ACC112 (cell line): ENCODE results near the gene ARHGDIG.
"Not testable (repeated sequence)": the region's sequence is repeated elsewhere in the genome, so short reads cannot be mapped to it uniquely, and the experiment has no call there.

Experiments used
- H2AFZ ChIP-seq: fragments of 200-600 bp; sonication (generic); one replicate; pipeline ENCODE4 v1.6.0; 2017; ENCODE audit warnings: antibody characterized with exemption, low read length; ENCODE audit not compliant: unreplicated experiment
- H3K27ac ChIP-seq: fragments of 200-600 bp; sonication (generic); 2 replicates; pipeline ENCODE4 v1.5.1; 2014; ENCODE audit warnings: low read depth, mild to moderate bottlenecking, antibody characterized with exemption, low read length, moderate library complexity
- H3K27me3 ChIP-seq: fragments of 200-600 bp; sonication (generic); 2 replicates; pipeline ENCODE4 v1.6.1; 2014; ENCODE audit warnings: mild to moderate bottlenecking, antibody characterized with exemption, low read length, moderate library complexity, mixed read lengths; ENCODE audit not compliant: insufficient read depth
- H3K36me3 ChIP-seq: fragments of 200-600 bp; sonication (generic); 2 replicates; pipeline ENCODE4 v1.6.1; 2016; ENCODE audit warnings: mild to moderate bottlenecking, antibody characterized with exemption, low read length, moderate library complexity, mixed read lengths; ENCODE audit not compliant: insufficient read depth
- H3K4me1 ChIP-seq: fragments of 200-600 bp; sonication (generic); one replicate; pipeline ENCODE4 v1.6.1; 2016; ENCODE audit warnings: low read length, mixed read lengths; ENCODE audit not compliant: insufficient read depth, unreplicated experiment, control insufficient read depth
- H3K4me3 ChIP-seq: fragments of 200-600 bp; sonication (generic); 2 replicates; pipeline ENCODE4 v1.5.1; 2014; ENCODE audit warnings: mild to moderate bottlenecking, low read depth, low read length
- H3K79me2 ChIP-seq: fragments of 200-600 bp; sonication (generic); one replicate; pipeline ENCODE4 v1.6.0; 2016; ENCODE audit warnings: low read length; ENCODE audit not compliant: control insufficient read depth, unreplicated experiment, insufficient read depth

Gene ARHGDIG

DNA sequence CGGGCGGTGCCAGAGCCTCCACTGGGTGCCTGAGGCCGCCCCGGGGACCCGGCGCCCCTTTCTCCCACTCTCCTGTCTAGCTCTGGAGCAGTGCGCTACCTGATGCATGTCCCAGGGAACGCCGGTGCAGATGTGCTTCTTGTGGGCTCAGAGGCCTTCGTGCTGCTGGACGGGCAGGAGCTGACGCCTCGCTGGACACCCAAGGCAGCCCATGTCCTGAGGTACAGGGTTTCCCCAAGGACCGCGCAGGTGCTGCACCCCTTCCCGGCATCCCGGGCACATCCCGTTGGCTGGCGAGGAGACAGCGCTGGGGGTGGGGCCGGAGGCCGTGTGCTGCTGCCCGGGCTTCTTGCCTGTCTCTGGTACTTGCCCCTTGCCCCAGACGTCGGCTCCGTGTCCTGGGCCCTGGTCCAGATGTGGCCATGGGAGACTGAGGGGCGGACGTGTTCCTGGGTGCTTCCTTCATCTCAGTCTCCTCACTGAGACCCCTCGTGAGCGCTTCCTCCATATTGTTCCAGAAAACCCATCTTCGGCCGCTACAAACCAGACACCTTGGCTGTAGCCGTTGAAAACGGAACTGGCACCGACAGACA lies 17.1 kb upstream of the ARHGDIG start:
- Histone ChIP-seq H3K27me3 (no peaks in the 10 kb centered on the region), H3K36me3 (no peaks in the 10 kb centered on the region), H2AFZ (no peak overlapping the region), H3K79me2 (no peaks in the 10 kb centered on the region), H3K4me1 (no peaks in the 10 kb centered on the region), H3K27ac (no peak overlapping the region), H3K4me3 (no peak overlapping the region)

DNA sequence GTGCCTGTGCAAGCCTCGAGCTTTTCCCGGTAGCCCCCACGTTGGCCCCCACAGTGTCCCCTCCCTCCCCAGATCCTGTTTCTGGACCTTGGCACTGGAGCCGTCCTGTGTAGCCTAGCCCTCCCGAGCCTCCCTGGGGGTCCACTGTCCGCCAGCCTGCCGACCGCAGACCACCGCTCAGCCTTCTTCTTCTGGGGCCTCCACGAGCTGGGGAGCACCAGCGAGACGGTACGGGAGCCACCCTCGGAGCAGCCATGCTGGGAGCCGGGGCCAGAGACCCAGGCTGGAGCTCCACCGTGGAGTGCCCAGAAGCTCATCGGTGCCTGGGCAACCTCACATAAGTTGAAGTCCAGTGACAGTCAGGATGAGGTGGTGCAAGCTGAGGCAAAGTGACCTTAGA lies 16.4 kb upstream of the ARHGDIG start:
- no peaks in the 10 kb centered on the region for H3K79me2 ChIP-seq
- no peaks in the 10 kb centered on the region for H3K4me1 ChIP-seq
- H3K27me3 ChIP-seq = no peaks in the 10 kb centered on the region
- no peaks in the 10 kb centered on the region for H3K36me3 ChIP-seq
- H3K4me3 ChIP-seq = no peak overlapping the region
- no peak overlapping the region for H3K27ac ChIP-seq
- no peak overlapping the region for H2AFZ ChIP-seq

DNA sequence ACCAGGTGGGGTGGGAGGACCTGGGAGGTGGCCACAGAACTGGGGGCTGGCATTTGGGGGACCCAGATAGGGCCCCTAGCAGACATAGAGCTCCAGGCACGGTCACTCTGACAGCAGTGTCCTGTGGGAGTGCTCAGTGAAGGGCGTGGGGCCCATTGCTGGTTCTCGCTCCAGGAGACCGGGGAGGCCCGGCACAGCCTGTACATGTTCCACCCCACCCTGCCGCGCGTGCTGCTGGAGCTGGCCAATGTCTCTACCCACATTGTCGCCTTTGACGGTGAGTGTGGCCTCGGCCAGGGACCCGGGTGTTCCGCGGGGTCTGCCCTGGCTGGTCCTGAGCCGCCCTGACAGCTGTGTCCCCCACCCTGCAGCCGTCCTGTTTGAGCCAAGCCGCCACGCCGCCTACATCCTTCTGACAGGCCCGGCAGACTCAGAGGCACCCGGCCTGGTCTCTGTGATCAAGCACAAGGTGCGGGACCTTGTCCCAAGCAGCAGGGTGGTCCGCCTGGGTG lies 15.9 kb upstream of the ARHGDIG start:
- Histone ChIP-seq H3K27me3 (no peaks in the 10 kb centered on the region), H2AFZ (no peak overlapping the region), H3K4me1 (no peaks in the 10 kb centered on the region), H3K4me3 (no peak overlapping the region), H3K27ac (no peak overlapping the region), H3K79me2 (no peaks in the 10 kb centered on the region), H3K36me3 (no peaks in the 10 kb centered on the region)

DNA sequence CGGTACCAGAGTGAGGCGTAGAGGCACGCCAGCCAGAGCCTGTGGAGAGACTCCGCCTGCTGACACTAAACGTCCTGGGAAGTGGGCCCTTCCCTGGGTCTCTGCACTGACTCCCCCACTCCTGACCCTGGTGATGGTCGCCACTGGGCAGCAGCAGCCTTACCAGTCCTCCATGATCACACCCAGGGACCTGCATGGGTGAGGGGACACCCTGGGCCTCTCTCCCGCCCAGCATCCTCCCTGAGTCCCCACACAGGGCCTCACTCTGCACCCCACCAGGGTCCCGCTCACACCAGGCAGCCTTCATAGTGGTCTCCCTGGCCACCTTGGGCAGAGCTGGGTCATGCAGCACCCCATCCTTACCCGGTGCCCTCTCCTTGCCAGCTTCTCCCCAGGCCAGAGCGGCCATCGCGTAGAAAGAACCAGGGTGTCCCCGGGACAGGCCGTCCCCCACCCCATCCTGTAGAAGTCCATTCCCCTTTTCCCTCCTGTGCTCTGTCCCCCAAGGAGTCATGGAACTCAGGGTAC lies 15.3 kb upstream of the ARHGDIG start:
- no peaks in the 10 kb centered on the region for H3K4me1 ChIP-seq
- H3K27ac ChIP-seq = no peak overlapping the region
- H3K79me2 ChIP-seq = no peaks in the 10 kb centered on the region
- H3K36me3 ChIP-seq = no peaks in the 10 kb centered on the region
- H2AFZ ChIP-seq = no peak overlapping the region
- H3K4me3 ChIP-seq = no peak overlapping the region
- H3K27me3 ChIP-seq = no peaks in the 10 kb centered on the region

DNA sequence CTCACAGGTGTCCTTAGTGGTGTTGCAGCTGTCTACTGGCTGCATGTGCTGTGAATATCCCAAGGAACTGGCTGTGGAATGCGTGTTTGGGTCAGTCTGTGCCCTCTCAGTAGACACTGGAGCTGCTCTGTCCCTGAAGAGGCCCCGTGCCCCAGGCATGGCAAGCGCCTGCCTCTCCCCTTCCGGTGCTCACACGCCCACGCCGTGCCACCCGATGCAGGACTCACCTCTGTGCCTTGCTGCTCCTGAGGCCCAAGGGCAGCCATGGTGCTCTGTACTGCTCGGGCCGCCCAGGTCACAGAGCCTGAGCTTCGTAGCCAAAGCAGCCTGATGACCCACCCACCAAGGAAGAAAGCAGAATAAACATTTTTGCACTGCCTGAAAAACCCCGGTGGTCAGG lies 14.7 kb upstream of the ARHGDIG start:
- Histone ChIP-seq H3K27ac (no peak overlapping the region), H2AFZ (no peak overlapping the region), H3K4me1 (no peaks in the 10 kb centered on the region), H3K36me3 (no peaks in the 10 kb centered on the region), H3K27me3 (no peaks in the 10 kb centered on the region), H3K4me3 (no peak overlapping the region), H3K79me2 (no peaks in the 10 kb centered on the region)

DNA sequence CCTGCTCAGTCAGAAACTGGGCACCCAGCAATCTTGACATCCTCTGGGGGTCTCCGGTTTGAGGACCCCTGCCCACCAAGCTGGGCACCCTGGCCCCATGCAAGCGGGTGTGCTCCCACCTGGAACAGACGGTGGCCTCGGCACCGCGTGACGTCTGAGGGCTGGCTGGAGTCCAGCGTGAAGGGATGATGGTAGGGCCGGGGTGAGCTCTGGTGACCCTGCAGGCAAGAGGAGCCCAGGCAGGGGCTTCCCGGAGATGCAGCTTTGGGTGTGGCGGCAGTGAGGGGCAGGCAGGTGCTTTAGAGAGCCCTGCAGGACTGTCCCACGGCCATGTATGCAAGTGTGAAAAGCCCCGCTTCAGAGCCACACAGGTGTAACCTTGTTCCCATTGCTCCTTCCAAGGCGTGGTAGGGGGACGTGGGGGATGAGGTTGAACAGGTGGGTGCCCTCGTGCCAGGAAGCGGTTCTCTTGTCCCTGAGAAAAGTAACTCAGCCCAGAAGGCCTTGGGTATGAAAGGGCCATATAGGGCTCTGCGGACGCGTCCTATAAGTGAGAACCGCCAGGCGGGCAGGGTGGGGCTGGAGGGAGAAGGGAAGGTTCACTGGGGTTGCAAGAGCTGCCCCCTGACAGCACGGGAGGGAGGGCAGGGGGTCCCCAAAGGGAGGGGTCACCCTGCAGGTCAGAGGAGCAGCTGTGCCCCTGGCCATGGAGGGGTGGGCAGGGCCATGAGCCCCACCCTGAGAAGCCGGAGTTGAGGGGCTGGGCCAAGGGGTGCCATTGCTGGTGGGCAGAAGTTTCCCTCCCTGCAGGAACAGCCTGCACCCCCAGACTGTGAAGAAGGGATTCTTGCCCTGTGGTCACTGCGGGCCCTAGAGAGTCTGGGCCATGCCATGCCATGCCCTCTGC lies 13.9 kb upstream of the ARHGDIG start:
- Histone ChIP-seq H3K27me3 (no peaks in the 10 kb centered on the region), H3K4me3 (no peak overlapping the region), H2AFZ (no peak overlapping the region), H3K4me1 (no peaks in the 10 kb centered on the region), H3K36me3 (no peaks in the 10 kb centered on the region), H3K27ac (no peak overlapping the region), H3K79me2 (no peaks in the 10 kb centered on the region)

DNA sequence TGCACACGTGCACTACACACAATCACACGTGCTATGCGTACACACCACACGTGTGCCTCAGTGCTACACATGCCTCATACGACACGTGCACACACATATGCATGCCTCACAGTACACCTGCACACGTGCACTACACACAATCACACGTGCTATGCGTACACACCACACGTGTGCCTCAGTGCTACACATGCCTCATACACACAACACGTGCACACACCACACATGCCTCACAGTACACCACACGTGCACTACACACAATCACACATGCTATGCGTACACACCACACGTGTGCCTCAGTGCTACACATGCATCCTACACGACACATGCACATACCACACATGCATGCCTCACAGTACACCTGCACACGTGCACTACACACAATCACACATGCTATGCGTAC lies 12.8 kb upstream of the ARHGDIG start:
- H3K36me3 ChIP-seq, H3K27ac ChIP-seq, H3K79me2 ChIP-seq, H3K4me1 ChIP-seq, H3K27me3 ChIP-seq, H2AFZ ChIP-seq, H3K4me3 ChIP-seq: not testable (repeated sequence)

DNA sequence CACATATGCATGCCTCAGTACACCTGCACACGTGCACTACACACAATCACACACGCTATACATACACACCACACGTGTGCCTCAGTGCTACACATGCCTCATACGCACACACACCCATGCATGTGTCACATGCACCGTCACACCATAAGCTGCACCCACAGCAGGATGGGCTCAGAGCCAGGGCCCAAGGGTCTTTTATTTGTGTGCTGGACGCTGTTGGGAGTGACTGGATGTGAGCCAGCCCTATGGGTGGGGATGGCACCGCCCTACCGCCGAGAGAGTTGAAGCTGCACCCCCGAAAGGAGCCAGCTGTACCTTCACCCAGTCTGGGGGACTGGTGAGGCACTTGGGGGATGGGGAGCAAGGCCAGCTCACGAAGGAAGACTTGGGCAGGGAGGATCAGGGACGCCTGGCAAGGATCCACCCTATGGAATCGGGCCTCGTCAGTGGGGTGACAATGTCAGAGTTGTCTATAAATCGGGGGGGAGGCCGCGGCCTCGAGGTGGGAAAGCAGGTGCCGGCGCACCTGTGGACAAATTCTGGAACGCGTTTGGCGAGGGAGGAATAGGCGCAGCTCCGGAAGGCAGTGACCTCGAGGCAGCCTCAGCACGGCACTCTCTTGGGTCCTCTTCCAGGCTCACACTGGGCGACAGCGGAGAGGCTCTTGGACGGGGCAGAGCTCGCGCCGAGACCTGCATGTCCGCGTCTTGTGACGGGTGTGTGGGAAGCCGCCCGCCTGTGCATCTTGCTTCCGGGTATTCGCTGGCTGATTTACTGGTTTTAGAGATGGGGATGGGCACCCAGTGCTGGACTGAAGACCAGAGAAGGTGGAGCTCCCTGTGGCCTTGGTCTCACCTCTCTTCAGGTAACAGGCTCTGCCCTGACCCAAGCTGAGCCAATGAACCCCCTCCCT lies 12.0 kb upstream of the ARHGDIG start:
- Histone ChIP-seq H3K27ac (no peak overlapping the region), H3K4me3 (no peak overlapping the region), H3K36me3 (no peaks in the 10 kb centered on the region), H3K79me2 (no peaks in the 10 kb centered on the region), H3K27me3 (no peaks in the 10 kb centered on the region), H2AFZ (no peak overlapping the region), H3K4me1 (no peaks in the 10 kb centered on the region)

DNA sequence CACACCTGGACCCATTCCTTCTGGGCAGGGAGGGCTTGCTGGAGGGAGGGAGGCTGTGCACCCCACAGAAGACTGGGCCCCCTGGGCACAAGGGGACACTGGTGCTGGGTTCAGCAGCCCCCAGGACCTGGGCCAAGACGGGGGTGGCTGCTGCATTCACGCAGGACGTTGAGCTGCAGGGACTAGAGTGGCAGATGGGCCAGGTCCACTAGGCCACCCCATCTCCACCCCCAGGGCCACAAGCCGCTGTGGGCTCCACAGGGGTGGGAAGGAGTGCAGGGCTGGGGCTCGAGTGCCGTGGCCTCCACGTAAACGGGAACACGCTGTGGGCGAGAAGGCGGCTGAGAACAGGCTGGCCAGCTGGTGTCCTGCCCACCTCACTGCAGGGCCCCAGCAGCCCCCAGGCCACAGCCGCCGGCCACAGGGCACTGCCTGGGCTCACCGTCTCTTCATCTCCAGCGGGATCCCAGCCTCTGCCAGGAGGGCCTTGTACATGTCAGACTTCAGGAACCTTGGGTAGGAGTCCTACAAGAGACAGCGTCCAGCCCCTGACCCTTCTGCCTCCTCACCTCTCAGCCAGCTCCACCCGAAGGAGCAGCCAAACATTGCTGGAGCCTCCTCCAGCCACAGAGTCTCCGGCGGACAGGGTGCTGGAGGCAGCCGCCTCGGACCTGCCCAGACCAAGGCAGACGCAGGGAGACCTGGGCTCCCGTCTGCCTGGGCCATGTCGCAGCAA lies 11.2 kb upstream of the ARHGDIG start:
- H3K4me3 ChIP-seq = no peak overlapping the region
- H3K4me1 ChIP-seq = no peaks in the 10 kb centered on the region
- H2AFZ ChIP-seq = no peak overlapping the region
- no peaks in the 10 kb centered on the region for H3K79me2 ChIP-seq
- no peaks in the 10 kb centered on the region for H3K36me3 ChIP-seq
- no peaks in the 10 kb centered on the region for H3K27me3 ChIP-seq
- H3K27ac ChIP-seq = no peak overlapping the region
